HepG2 (cell line): ENCODE data around the gene KLHL30. TPM values are rescaled to one million over a fixed set of nuclear protein-coding genes. Genes with fewer than 3 reads are reported as not detected.

Experiments used
- ATAC-seq: fragments of 200-7000 bp; cut with Tn5 transposase; 3 replicates; pipeline ENCODE4 v1.9.1; 2020; ENCODE audit warnings: mild to moderate bottlenecking, moderate library complexity
- BruUV-seq: library from RNA; stranded (reverse); fragments of 400-500 nt; replicated peaks from 2 replicates; lab custom pipeline; 2021; lab: Mats Ljungman, UMichigan
- CTCF ChIA-PET: fragments of 300-600 bp; formaldehyde crosslinking; extraction: SDS; loops from one replicate; lab custom pipeline; 2021; ENCODE audit warnings: low total read pairs, inconsistent platforms, low intra/inter-chr PET ratio; lab: Yijun Ruan, JAX
- POLR2A ChIA-PET: fragments of 350-600 bp; sonication (Branson Sonifier 250); formaldehyde crosslinking; loops from one replicate; lab custom pipeline; 2020; ENCODE audit warnings: antibody characterized with exemption, inconsistent platforms; lab: Yijun Ruan, JAX
- DNase-seq: peaks from one replicate; pipeline ENCODE4 v3.0.0-alpha.2; 2015; ENCODE audit warnings: low spot score
- FAIRE-seq: peaks from 3 replicates; lab custom pipeline; 2011; peaks lifted over from hg19 to GRCh38; lab: Jason Lieb, UNC
- H2AFZ ChIP-seq: one replicate; pipeline ENCODE4 v1.6.1; 2011; ENCODE audit warnings: low read length, inconsistent platforms
- H3K27ac ChIP-seq: fragments of 300-600 bp; 3 replicates; pipeline ENCODE4 v1.8.0; 2011; ENCODE audit warnings: mixed run types, mild to moderate bottlenecking, mixed read lengths, low read length, inconsistent platforms; ENCODE audit not compliant: insufficient read depth; ENCODE audit errors: extremely low read length
- H3K27me3 ChIP-seq, 2 experiments: fragments of 200-600 bp in 1 of 2; 2 replicates in 1 of 2; 3 replicates in 1 of 2; pipeline versions ENCODE4 v1.6.0 to v1.8.0; 2011; ENCODE audit warnings: low read length in 2 of 2, mild to moderate bottlenecking in 2 of 2, moderate library complexity in 2 of 2, inconsistent platforms in 1 of 2; ENCODE audit not compliant: insufficient read depth in 2 of 2, control insufficient read depth in 1 of 2
- H3K36me3 ChIP-seq, 2 experiments: fragments of 200-600 bp in 1 of 2; replicated peaks in 1 of 2; 2 replicates in 1 of 2; 3 replicates in 1 of 2; pipeline versions ENCODE4 v1.5.1 to v1.8.0; 2011; ENCODE audit warnings: low read length in 2 of 2, inconsistent platforms in 1 of 2; ENCODE audit not compliant: insufficient read depth in 2 of 2, control insufficient read depth in 1 of 2
- H3K4me1 ChIP-seq: 2 replicates; pipeline ENCODE4 v1.5.1; 2012; ENCODE audit warnings: low read length, inconsistent platforms; ENCODE audit not compliant: insufficient read depth
- H3K4me2 ChIP-seq: 2 replicates; pipeline ENCODE4 v1.6.0; 2011; ENCODE audit warnings: low read depth, low read length, inconsistent platforms
- H3K4me3 ChIP-seq, 3 experiments: fragments of 200-600 bp in 1 of 3; sonication (generic), shearing (Covaris generic) in 1 of 3; replicated peaks in 1 of 3; 2 replicates each; pipeline ENCODE4 v1.5.1; 2011 to 2016; ENCODE audit warnings: low read length in 3 of 3, inconsistent platforms in 2 of 3, low read depth in 2 of 3, mild to moderate bottlenecking in 2 of 3, control low read depth in 1 of 3, mixed read lengths in 1 of 3; ENCODE audit not compliant: insufficient read depth in 1 of 3
- H3K79me2 ChIP-seq: one replicate; pipeline ENCODE4 v1.6.1; 2011; ENCODE audit warnings: low read length, inconsistent platforms; ENCODE audit not compliant: insufficient read depth
- H3K9ac ChIP-seq: 2 replicates; pipeline ENCODE4 v1.6.0; 2011; ENCODE audit warnings: mild to moderate bottlenecking, low read depth, low read length, inconsistent platforms; ENCODE audit not compliant: insufficient read depth
- H3K9me3 ChIP-seq: 2 replicates; pipeline ENCODE4 v1.5.1; 2012; ENCODE audit warnings: mild to moderate bottlenecking, low read length
- H4K20me1 ChIP-seq: 2 replicates; pipeline ENCODE4 v1.6.0; 2011; ENCODE audit warnings: inconsistent platforms, mild to moderate bottlenecking, low read length, moderate library complexity; ENCODE audit not compliant: insufficient read depth
- ARNTL ChIP-seq: sonication (generic); formaldehyde crosslinking; IDR thresholded peaks from 2 replicates; pipeline ENCODE4 v1.4.0; 2020; ENCODE audit warnings: mild to moderate bottlenecking, missing genetic modification reagents
- CREM ChIP-seq, 2 experiments: sonication (generic) in 1 of 2; formaldehyde crosslinking in 1 of 2; IDR thresholded peaks; 2 replicates each; pipeline versions ENCODE4 v1.4.0 to v1.6.1; 2016 to 2020; ENCODE audit warnings: antibody characterized with exemption in 1 of 2, mild to moderate bottlenecking in 1 of 2, missing genetic modification reagents in 1 of 2
- ETV5 ChIP-seq: IDR thresholded peaks from 2 replicates; pipeline ENCODE4 v1.6.1; 2018; ENCODE audit warnings: missing biosample characterization, missing genetic modification reagents, inconsistent platforms, borderline replicate concordance
- HNF4G ChIP-seq, 2 experiments: sonication (generic) in 1 of 2; formaldehyde crosslinking in 1 of 2; IDR thresholded peaks; 2 replicates each; pipeline versions ENCODE4 v1.4.0 to v1.6.1; 2011 to 2020; ENCODE audit warnings: borderline replicate concordance in 2 of 2, low read depth in 2 of 2, mild to moderate bottlenecking in 2 of 2, low read length in 1 of 2, missing genetic modification reagents in 1 of 2, moderate library complexity in 1 of 2
- MAFF ChIP-seq: IDR thresholded peaks from 2 replicates; pipeline ENCODE4 v1.6.1; 2011; ENCODE audit warnings: low read depth, low read length, improper control_type of control experiment
- NFYB ChIP-seq: sonication (generic); formaldehyde crosslinking; IDR thresholded peaks from 2 replicates; pipeline ENCODE4 v1.4.0; 2020; ENCODE audit warnings: missing genetic modification reagents
- NR2F2 ChIP-seq: IDR thresholded peaks from 2 replicates; pipeline ENCODE4 v1.6.1; 2012; ENCODE audit warnings: low read depth, inconsistent platforms, borderline replicate concordance
- SUZ12 ChIP-seq: fragments of 150-350 bp; IDR thresholded peaks from 2 replicates; pipeline ENCODE4 v1.6.1; 2014; ENCODE audit warnings: low read depth, low read length
- TAF15 ChIP-seq: fragments of 200-400 bp; formaldehyde crosslinking; IDR thresholded peaks from one replicate; pipeline ENCODE4 v1.6.1; 2018; ENCODE audit warnings: mild to moderate bottlenecking, low read depth, low read length; ENCODE audit not compliant: poor library complexity, severe bottlenecking
- TEAD3 ChIP-seq: optimal IDR thresholded peaks from 2 replicates; pipeline ENCODE3; 2016; ENCODE audit warnings: borderline replicate concordance
- YEATS2 ChIP-seq: sonication (generic); formaldehyde crosslinking; IDR thresholded peaks from 2 replicates; pipeline ENCODE4 v1.4.0; 2020; ENCODE audit warnings: missing genetic modification reagents, borderline replicate concordance
- ZFP36L2 ChIP-seq: sonication (generic); formaldehyde crosslinking; IDR thresholded peaks from 2 replicates; pipeline ENCODE4 v1.4.0; 2020; ENCODE audit warnings: missing genetic modification reagents
- ZIK1 ChIP-seq: sonication (generic); formaldehyde crosslinking; IDR thresholded peaks from 2 replicates; pipeline ENCODE4 v1.5.0; 2020; ENCODE audit warnings: mild to moderate bottlenecking, low read depth, missing genetic modification reagents, borderline replicate concordance
- ZNF296 ChIP-seq: sonication (generic); formaldehyde crosslinking; conservative IDR thresholded peaks from 2 replicates; pipeline ENCODE4 v1.5.0; 2020; ENCODE audit warnings: mild to moderate bottlenecking, missing genetic modification reagents
- ZNF577 ChIP-seq: sonication (generic); formaldehyde crosslinking; IDR thresholded peaks from 2 replicates; pipeline ENCODE4 v1.4.0; 2020; ENCODE audit warnings: mild to moderate bottlenecking, low read depth, missing genetic modification reagents, borderline replicate concordance
- ZNF782 ChIP-seq: sonication (generic); formaldehyde crosslinking; IDR thresholded peaks from 2 replicates; pipeline ENCODE4 v1.4.0; 2020; ENCODE audit warnings: missing genetic modification reagents, mild to moderate bottlenecking, borderline replicate concordance
- WGBS: methylation state at CpG from one replicate; pipeline ENCODE4 v1.1.6; 2017; ENCODE audit warnings: low lambda C conversion rate; 5-methylcytosine and 5-hydroxymethylcytosine counted together
- in situ Hi-C: cut with HindIII; loops from 2 replicates; pipeline ENCODE4 v1.10.0; 2017; ENCODE audit warnings: low pct_unique_long_range_greater_than_20kb; ENCODE audit not compliant: extremely low pct_ligation_motif_present
- intact Hi-C: fragments of 100-400 bp; cut with micrococcal nuclease; formaldehyde crosslinking; loops from one replicate; pipeline ENCODE4 v1.10.0; 2022; ENCODE audit not compliant: unreplicated experiment
- polyA plus RNA-seq, 8 experiments: library from polyadenylated mRNA; depleted of rRNA in 3 of 8; stranded (reverse) in 7 of 8; unstranded in 1 of 8; fragments of >200 nt; fragmentation: Illumina TruSeq in 4 of 8; extraction: Trizol in 4 of 8; gene quantifications; 2 replicates each; pipeline versions ENCODE4 v1.2.1 to v1.2.3, GENCODE V29; 2011 to 2016; ENCODE audit warnings: low read depth in 4 of 8, missing spikeins in 1 of 8, mixed read lengths in 1 of 8; ENCODE audit not compliant: insufficient read depth in 1 of 8
- total RNA-seq, 5 experiments: library from RNA; depleted of rRNA; stranded (reverse); fragments of >200 nt; fragmentation: Illumina TruSeq; extraction: Trizol; gene quantifications; 2 replicates each; pipeline ENCODE4 v1.2.3, GENCODE V29; 2016; ENCODE audit warnings: low read depth in 1 of 5
- TF ChIP-seq, protein P1 (sequence below): sonication (generic); formaldehyde crosslinking; IDR thresholded peaks from one replicate; pipeline ENCODE4 v1.5.1; 2020; ENCODE audit warnings: mild to moderate bottlenecking, missing genetic modification reagents; ENCODE audit errors: not compliant biosample characterization

Gene KLHL30
- total and polyA plus RNA-seq, 2 of the 13 experiments (the other 11 are each of a cell fraction or from before 2014, with no cell fraction given), result 0.05 TPM; not detected in 1

DNA sequence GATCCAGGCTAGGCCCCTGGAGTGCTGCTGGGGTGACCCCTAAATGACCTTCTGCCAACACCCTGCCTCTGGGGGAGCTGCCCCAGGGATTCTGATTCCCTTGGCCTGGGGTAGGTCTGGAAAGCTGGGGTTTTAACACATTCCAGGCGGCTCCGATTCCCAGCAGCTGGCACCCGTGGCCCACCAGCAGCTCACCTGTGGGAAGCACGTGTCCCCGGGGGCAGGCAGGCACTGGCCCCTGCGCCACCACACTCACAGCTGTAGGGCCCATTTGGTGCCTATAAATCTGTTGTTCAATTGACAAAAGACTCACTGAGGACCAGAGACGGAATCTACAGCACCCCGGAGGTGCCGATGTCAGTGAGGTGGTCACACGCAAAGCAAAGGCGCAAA is 4.1 kb upstream of the KLHL30 start:
- peaks cover 3 to 25% of the 10 kb centered on the region in 2 experiments; a peak in 3 of 5 replicates for H3K27me3 ChIP-seq
- no peak overlapping the region for H3K27ac ChIP-seq
- H4K20me1 ChIP-seq, result no peaks in the 10 kb centered on the region
- no peak for TF ChIP-seq NR2F2
- TF ChIP-seq ETV5 (CRISPR knock-in tag), result no peak
- TF ChIP-seq, protein P1, sequence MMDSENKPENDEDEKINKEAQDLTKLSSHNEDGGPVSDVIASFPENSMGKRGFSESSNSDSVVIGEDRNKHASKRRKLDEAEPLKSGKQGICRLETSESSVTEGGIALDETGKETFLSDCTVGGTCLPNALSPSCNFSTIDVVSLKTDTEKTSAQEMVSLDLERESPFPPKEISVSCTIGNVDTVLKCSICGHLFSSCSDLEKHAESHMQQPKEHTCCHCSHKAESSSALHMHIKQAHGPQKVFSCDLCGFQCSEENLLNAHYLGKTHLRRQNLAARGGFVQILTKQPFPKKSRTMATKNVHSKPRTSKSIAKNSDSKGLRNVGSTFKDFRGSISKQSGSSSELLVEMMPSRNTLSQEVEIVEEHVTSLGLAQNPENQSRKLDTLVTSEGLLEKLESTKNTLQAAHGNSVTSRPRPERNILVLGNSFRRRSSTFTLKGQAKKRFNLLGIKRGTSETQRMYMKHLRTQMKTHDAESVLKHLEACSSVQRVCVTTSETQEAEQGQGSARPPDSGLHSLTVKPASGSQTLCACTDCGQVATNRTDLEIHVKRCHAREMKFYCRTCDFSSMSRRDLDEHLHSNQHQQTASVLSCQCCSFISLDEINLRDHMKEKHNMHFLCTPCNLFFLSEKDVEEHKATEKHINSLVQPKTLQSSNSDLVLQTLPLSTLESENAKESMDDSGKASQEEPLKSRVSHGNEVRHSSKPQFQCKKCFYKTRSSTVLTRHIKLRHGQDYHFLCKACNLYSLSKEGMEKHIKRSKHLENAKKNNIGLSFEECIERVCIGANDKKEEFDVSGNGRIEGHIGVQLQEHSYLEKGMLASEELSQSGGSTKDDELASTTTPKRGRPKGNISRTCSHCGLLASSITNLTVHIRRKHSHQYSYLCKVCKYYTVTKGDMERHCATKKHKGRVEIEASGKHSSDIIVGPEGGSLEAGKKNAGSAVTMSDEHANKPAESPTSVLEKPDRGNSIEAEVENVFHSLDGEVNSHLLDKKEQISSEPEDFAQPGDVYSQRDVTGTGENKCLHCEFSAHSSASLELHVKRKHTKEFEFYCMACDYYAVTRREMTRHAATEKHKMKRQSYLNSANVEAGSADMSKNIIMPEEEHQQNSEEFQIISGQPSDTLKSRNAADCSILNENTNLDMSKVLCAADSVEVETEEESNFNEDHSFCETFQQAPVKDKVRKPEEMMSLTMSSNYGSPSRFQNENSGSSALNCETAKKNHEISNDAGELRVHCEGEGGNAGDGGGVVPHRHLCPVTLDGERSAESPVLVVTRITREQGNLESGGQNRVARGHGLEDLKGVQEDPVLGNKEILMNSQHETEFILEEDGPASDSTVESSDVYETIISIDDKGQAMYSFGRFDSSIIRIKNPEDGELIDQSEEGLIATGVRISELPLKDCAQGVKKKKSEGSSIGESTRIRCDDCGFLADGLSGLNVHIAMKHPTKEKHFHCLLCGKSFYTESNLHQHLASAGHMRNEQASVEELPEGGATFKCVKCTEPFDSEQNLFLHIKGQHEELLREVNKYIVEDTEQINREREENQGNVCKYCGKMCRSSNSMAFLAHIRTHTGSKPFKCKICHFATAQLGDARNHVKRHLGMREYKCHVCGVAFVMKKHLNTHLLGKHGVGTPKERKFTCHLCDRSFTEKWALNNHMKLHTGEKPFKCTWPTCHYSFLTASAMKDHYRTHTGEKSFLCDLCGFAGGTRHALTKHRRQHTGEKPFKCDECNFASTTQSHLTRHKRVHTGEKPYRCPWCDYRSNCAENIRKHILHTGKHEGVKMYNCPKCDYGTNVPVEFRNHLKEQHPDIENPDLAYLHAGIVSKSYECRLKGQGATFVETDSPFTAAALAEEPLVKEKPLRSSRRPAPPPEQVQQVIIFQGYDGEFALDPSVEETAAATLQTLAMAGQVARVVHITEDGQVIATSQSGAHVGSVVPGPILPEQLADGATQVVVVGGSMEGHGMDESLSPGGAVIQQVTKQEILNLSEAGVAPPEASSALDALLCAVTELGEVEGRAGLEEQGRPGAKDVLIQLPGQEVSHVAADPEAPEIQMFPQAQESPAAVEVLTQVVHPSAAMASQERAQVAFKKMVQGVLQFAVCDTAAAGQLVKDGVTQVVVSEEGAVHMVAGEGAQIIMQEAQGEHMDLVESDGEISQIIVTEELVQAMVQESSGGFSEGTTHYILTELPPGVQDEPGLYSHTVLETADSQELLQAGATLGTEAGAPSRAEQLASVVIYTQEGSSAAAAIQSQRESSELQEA (CRISPR knock-in tag), result no peak
- TF ChIP-seq MAFF, result no peak
- no peak for TF ChIP-seq TEAD3 (CRISPR knock-in tag)
- no peak for TF ChIP-seq SUZ12
- no peak for TF ChIP-seq YEATS2
- no peak for TF ChIP-seq HNF4G (IDR thresholded peaks at IDR 0.05; ENCODE audit: borderline replicate concordance, low read depth, low read length)
- no peak for TF ChIP-seq HNF4G (CRISPR knock-in tag; IDR thresholded peaks at IDR 0.05; ENCODE audit: borderline replicate concordance, low read depth)
- TF ChIP-seq ZNF782 (CRISPR knock-in tag), result no peak
- TF ChIP-seq ZNF296 (CRISPR knock-in tag), result no peak
- no peak for TF ChIP-seq CREM (IDR thresholded peaks at IDR 0.05)
- no peak for TF ChIP-seq CREM (CRISPR knock-in tag; IDR thresholded peaks at IDR 0.05)
- TF ChIP-seq ZFP36L2, result no peak
- TF ChIP-seq ZNF577, result no peak
- TF ChIP-seq ARNTL (CRISPR knock-in tag), result no peak
- TF ChIP-seq TAF15, result no peak
- TF ChIP-seq ZIK1 (CRISPR knock-in tag), result no peak
- no peak for TF ChIP-seq NFYB (CRISPR knock-in tag)
- H3K4me3 ChIP-seq, result no peak overlapping the region
- ChIA-PET POLR2A (no interaction called here), CTCF (no interaction called here)
- no peak overlapping the region for H2AFZ ChIP-seq
- no peaks in the 10 kb centered on the region for H3K36me3 ChIP-seq
- DNase-seq (no peak), ATAC-seq (no peak), FAIRE-seq (no peak)
- WGBS, result 62% methylated on average over 11 of the region's 11 CpGs
- H3K4me1 ChIP-seq, result peaks cover 33% of the 10 kb centered on the region
- BruUV-seq, result no TSS peak
- in situ Hi-C loops (no loop called here), intact Hi-C loops (no loop called here)
- no peaks in the 10 kb centered on the region for H3K79me2 ChIP-seq
- H3K9ac ChIP-seq, result no peak overlapping the region
- no peaks in the 10 kb centered on the region for H3K9me3 ChIP-seq
- H3K4me2 ChIP-seq, result no peak overlapping the region
